Fibroblast of the aortic adventitia (primary cell): ENCODE data around the gene CAP2. TPM values are rescaled to one million over a fixed set of nuclear protein-coding genes. Genes with fewer than 3 reads are reported as not detected.

ENCODE experiments used
- DNase-seq: peaks from one replicate; pipeline ENCODE4 v3.0.0-alpha.2; 2010; ENCODE audit warnings: low read depth
- H3K4me3 ChIP-seq: 2 replicates; pipeline ENCODE4 v1.5.1; 2011; ENCODE audit warnings: low read depth, mild to moderate bottlenecking, control low read depth, low read length, moderate library complexity
- CTCF ChIP-seq: IDR thresholded peaks from 2 replicates; pipeline ENCODE4 v1.5.1; 2011; ENCODE audit warnings: mild to moderate bottlenecking, low read length, control low read depth, inconsistent platforms; ENCODE audit not compliant: insufficient read depth
- total RNA-seq: library from RNA; depleted of rRNA; stranded (reverse); fragments of >200 nt; gene quantifications from 2 replicates; pipeline ENCODE4 v1.2.3, GENCODE V29; 2012; ENCODE audit warnings: low replicate concordance

CAP2 gene
- total RNA-seq, 1 donor, result 8.7 TPM

DNA sequence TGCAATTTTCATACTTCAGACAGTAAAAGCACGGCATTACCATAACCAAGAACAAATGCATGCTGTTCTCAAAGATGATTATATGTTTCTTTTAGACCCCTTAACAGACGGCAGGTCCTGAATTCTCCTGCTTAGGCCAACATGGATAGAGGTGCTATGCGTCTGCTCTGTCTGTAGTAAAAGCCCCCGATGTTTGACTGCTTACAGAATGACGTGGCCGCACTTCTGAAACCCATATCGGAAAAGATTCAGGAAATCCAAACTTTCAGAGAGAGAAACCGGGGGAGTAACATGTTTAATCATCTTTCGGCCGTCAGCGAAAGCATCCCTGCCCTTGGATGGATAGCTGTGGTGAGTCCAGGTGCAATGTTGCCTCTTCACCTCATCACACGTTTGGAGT lies 113.6 kb downstream of the CAP2 start:
- DNase-seq, result no peak
- H3K4me3 ChIP-seq, result no peak overlapping the region
- no peak for TF ChIP-seq CTCF

DNA sequence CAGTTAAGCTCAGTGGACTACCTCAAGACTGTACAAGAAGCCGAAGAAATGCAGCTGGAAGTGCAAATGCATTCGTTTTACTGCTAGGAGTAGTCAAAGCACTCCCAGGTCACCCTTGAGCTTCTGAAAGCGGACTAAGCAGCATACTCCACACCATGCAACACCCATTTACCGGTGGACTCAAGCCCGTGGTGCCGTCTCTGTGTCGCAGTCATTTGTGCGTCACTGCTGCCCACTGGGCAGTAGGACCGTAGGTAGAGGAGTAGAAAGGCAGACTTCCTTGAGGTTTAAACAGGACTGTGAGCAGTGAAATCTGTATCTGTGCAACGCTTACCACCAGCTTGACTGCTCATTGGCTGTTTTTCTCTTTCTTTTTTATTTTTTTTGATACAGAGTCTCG lies 117.7 kb downstream of the CAP2 start:
- H3K4me3 ChIP-seq, result no peak overlapping the region
- TF ChIP-seq CTCF, result no peak
- DNase-seq, result no peak

DNA sequence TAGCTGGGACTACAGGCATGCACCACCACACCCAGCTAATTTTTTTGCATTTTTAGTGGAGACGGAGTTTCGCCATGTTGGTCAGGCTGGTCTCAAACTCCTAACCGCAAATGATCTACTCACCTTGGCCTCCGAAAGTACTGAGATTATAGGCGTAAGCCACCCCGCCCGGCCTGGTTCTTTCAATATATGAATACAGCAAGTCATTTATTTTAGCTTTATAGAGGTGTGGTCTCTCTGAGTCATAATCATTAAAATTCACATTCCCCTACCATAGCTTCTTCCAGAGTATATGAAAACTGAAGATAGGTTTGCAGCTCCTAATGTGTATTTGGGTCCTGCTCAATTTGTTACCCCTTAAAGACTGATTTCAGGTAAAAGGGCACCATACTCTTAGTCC lies 118.2 kb downstream of the CAP2 start:
- no peak for DNase-seq
- no peak for TF ChIP-seq CTCF
- H3K4me3 ChIP-seq, result no peak overlapping the region

- no peak for TF ChIP-seq CTCF
- H3K4me3 ChIP-seq, result no peak overlapping the region
- no peak for DNase-seq
Observed at GRCh38 chr6:17519120-17519519, 125.7 kb downstream of the CAP2 start.

GRCh38 chr6:17525637-17526036 lies 132.2 kb downstream of the CAP2 start:
- no peak overlapping the region for H3K4me3 ChIP-seq
- TF ChIP-seq CTCF, result no peak
- DNase-seq, result peak; percentile 33

DNA sequence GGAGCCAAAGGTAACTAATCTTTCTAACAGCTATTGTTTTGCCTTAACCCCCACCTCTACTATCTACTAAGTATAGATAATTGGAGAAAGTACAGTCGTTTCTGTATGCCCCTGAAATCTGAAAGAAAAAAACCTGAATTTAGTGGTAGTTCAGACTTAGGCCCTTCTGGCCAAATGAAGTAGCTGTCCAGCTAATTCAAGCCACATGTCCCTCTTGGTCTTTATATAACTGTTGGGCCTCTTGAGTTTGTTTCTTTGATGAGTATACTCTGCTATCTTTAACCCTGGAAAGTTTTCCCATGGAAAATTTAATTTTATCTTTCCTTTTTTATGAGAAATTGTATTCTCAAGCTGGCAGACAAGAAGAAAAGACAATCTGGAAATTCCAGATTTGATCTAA lies 133.7 kb downstream of the CAP2 start:
- no peak for TF ChIP-seq CTCF
- DNase-seq, result no peak
- H3K4me3 ChIP-seq, result no peak overlapping the region

DNA sequence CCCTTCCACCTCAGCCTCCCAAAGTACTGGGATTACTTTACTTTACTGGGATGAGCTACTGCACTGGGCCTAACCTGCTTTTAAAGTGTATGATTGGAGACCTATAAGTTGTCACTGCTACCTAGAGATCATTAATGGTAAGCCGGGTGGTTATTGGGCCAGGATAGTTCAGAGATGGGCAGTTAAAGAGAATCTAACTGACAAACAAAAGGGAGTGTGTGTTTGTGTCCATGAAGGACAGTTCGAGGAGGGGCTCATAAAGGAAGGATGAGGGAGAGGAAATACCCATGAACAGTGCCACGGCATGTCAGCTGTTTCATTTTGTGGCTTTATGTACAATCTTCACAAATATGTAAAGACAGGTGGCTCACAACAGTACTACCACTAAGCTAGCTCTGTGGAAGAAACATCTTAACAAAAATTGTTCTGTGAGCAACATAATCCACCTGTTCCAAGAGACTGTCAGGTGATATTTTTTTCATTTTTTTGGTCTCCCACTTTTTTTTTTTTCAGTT lies 137.0 kb downstream of the CAP2 start:
- DNase-seq, result no peak
- TF ChIP-seq CTCF, result no peak
- H3K4me3 ChIP-seq, result no peak overlapping the region
